ENCODE results near the gene POU2F1.

The POU2F1 gene

DNA sequence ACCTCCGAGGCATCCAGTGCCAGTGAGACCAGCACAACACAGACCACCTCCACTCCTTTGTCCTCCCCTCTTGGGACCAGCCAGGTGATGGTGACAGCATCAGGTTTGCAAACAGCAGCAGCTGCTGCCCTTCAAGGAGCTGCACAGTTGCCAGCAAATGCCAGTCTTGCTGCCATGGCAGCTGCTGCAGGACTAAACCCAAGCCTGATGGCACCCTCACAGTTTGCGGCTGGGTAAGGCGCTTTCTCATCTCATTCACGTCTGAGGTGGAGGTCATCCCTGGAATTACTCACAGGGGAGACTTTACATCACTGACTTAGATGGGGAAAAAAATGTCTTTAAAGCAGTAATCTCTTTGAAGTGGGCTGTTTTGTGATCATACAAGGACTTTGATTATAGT is 191.4 kb downstream of the POU2F1 start:
- no peak overlapping the region for H3K27ac ChIP-seq
- H3K27me3 ChIP-seq, result no peaks in the 10 kb centered on the region
- H3K9me3 ChIP-seq, result no peaks in the 10 kb centered on the region
- peaks cover 49% of the 10 kb centered on the region for H3K36me3 ChIP-seq
- H3K4me1 ChIP-seq (ENCODE audit: control insufficient read depth in 1 of 2, insufficient read depth in 1 of 2, low read depth in 1 of 2, low read length in 1 of 2), result no peaks in the 10 kb centered on the region
- TF ChIP-seq, protein P1, sequence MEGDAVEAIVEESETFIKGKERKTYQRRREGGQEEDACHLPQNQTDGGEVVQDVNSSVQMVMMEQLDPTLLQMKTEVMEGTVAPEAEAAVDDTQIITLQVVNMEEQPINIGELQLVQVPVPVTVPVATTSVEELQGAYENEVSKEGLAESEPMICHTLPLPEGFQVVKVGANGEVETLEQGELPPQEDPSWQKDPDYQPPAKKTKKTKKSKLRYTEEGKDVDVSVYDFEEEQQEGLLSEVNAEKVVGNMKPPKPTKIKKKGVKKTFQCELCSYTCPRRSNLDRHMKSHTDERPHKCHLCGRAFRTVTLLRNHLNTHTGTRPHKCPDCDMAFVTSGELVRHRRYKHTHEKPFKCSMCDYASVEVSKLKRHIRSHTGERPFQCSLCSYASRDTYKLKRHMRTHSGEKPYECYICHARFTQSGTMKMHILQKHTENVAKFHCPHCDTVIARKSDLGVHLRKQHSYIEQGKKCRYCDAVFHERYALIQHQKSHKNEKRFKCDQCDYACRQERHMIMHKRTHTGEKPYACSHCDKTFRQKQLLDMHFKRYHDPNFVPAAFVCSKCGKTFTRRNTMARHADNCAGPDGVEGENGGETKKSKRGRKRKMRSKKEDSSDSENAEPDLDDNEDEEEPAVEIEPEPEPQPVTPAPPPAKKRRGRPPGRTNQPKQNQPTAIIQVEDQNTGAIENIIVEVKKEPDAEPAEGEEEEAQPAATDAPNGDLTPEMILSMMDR (IDR thresholded peaks at IDR 0.05), result no peak
- no peak overlapping the region for H3K4me3 ChIP-seq (ENCODE audit: low read depth in 1 of 2, low read length in 1 of 2)

DNA sequence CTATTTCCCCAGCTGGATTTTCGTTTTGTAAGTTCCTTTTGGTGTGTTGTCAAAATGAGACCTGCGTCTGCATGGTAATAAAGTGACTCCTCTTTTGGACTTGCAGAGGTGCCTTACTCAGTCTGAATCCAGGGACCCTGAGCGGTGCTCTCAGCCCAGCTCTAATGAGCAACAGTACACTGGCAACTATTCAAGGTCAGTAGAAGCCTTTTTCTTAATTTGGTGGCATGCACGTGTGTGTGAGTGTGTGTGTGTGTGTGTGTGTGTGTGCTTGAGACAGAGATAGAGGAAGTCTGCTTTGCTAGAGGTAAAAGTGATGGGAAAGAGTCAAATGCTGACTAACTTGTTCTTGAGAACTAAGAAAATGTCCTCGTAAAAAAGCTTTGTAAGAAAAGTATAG is 192.2 kb downstream of the POU2F1 start:
- no peak overlapping the region for H3K27ac ChIP-seq
- TF ChIP-seq, protein P1 (IDR thresholded peaks at IDR 0.05), result no peak
- H3K4me3 ChIP-seq (ENCODE audit: low read depth in 1 of 2, low read length in 1 of 2), result no peak overlapping the region
- H3K4me1 ChIP-seq (ENCODE audit: control insufficient read depth in 1 of 2, insufficient read depth in 1 of 2, low read depth in 1 of 2, low read length in 1 of 2), result no peaks in the 10 kb centered on the region
- H3K9me3 ChIP-seq, result no peaks in the 10 kb centered on the region
- H3K27me3 ChIP-seq, result no peaks in the 10 kb centered on the region
- H3K36me3 ChIP-seq, result peaks cover 47% of the 10 kb centered on the region

DNA sequence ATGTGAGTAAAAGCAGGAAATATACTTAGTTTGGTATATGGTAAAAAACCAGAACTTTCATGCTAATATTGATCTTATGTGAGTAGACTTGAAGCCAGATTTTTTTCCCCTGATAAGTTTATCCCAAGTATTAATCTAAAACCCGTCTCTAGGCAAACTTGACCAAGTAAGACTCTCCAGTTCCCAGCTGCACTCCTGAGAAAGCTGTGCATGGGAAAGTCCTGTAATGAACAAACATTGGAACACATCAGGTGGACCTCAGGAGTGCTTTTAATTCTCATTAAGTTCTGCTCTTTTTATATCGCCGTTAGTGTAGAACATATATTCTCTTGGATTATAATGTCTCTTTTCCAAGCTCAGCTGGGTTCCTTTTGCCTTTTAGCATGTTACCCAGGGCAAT is 192.6 kb downstream of the POU2F1 start:
- no peaks in the 10 kb centered on the region for H3K27me3 ChIP-seq
- no peaks in the 10 kb centered on the region for H3K4me1 ChIP-seq (ENCODE audit: control insufficient read depth in 1 of 2, insufficient read depth in 1 of 2, low read depth in 1 of 2, low read length in 1 of 2)
- no peak overlapping the region for H3K4me3 ChIP-seq (ENCODE audit: low read depth in 1 of 2, low read length in 1 of 2)
- H3K9me3 ChIP-seq, result no peaks in the 10 kb centered on the region
- H3K27ac ChIP-seq, result no peak overlapping the region
- TF ChIP-seq, protein P1 (IDR thresholded peaks at IDR 0.05), result no peak
- peaks cover 47% of the 10 kb centered on the region for H3K36me3 ChIP-seq

DNA sequence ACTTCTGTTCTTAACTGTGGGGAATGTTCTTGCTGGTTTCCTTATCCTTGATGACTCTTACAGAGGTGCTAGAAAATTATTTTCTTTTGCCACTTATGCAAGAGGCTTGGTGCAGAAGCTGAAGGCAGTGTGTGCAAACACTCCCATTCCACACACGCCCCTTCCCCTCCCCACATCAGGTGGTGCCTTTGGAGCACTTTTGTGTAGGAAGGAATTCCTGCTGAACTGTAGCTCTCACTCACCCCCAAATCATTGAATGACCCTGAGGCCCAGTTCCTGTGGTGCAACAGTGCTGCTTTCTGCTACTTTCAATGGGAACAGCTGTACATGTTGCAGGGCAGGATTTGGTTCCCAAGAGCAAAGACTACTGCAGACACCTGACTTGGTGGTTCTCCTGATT is 195.8 kb downstream of the POU2F1 start:
- Histone ChIP-seq H3K4me3 (ENCODE audit: low read depth in 1 of 2, low read length in 1 of 2) (no peak overlapping the region), H3K27me3 (no peaks in the 10 kb centered on the region), H3K9me3 (no peaks in the 10 kb centered on the region), H3K36me3 (peaks cover 47% of the 10 kb centered on the region), H3K4me1 (ENCODE audit: control insufficient read depth in 1 of 2, insufficient read depth in 1 of 2, low read depth in 1 of 2, low read length in 1 of 2) (no peaks in the 10 kb centered on the region), H3K27ac (no peak overlapping the region)
- TF ChIP-seq, protein P1 (IDR thresholded peaks at IDR 0.05), result no peak

DNA sequence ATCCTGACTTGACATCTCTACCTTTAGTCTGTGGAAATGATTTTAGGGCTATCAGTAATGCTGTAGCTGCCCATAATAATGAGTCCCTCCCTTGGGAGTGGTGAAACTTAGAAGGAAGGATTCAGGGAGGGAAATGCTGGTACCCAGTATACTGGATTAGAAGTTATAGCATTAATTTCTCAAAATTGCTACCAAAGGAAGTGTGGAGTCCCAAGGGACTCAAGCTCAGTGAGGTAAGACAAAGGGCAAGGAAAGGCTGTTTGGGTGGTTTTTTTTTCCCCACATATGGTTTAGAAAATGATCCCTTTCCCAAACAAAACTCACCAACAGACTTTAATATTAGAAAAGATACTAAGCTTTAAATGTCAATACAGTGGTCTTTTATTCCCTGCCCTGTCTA is 197.7 kb downstream of the POU2F1 start:
- Histone ChIP-seq H3K27me3 (no peaks in the 10 kb centered on the region), H3K27ac (no peak overlapping the region), H3K36me3 (peaks cover 36% of the 10 kb centered on the region), H3K4me1 (ENCODE audit: control insufficient read depth in 1 of 2, insufficient read depth in 1 of 2, low read depth in 1 of 2, low read length in 1 of 2) (no peaks in the 10 kb centered on the region), H3K4me3 (ENCODE audit: low read depth in 1 of 2, low read length in 1 of 2) (no peak overlapping the region), H3K9me3 (no peaks in the 10 kb centered on the region)
- TF ChIP-seq, protein P1 (IDR thresholded peaks at IDR 0.05), result no peak

DNA sequence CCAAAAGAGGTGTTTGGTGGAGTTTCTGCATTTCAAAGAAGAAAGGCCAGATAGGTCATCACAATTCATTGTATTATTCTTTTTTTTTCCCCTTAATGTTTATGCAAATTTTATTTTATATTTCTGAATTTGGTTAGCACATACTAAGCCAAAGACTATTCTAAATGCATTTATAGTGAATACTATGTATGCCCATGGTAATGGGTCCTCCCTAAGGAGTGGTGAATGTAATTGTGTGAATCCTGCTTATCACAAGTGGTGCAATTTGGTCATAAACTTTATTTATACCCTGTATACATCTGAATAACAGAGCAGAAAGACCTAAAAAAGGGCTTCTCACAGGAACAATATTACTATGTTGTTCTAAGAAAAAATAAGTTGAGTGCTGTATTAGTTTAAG is 198.6 kb downstream of the POU2F1 start:
- no peaks in the 10 kb centered on the region for H3K9me3 ChIP-seq
- H3K4me1 ChIP-seq (ENCODE audit: control insufficient read depth in 1 of 2, insufficient read depth in 1 of 2, low read depth in 1 of 2, low read length in 1 of 2), result no peaks in the 10 kb centered on the region
- no peaks in the 10 kb centered on the region for H3K27me3 ChIP-seq
- TF ChIP-seq, protein P1 (IDR thresholded peaks at IDR 0.05), result no peak
- H3K36me3 ChIP-seq, result peaks cover 30% of the 10 kb centered on the region
- H3K4me3 ChIP-seq (ENCODE audit: low read depth in 1 of 2, low read length in 1 of 2), result no peak overlapping the region
- no peak overlapping the region for H3K27ac ChIP-seq

Measured in neutrophil (primary cell).